ENCODE data around the gene TSHZ3.

Gene TSHZ3

GRCh38 chr19:31339411-31339810 is 9.8 kb downstream of the TSHZ3 start:
- Histone ChIP-seq H3K4me2 (ENCODE audit: low read length) (no peak overlapping the region), H3K9me3 (ENCODE audit: insufficient read depth, low read length) (no peaks in the 10 kb centered on the region), H2AFZ (ENCODE audit: low read depth, low read length) (no peak overlapping the region), H3K79me2 (ENCODE audit: low read length) (no peaks in the 10 kb centered on the region), H3K4me3 (ENCODE audit: low read length) (no peak overlapping the region), H3K4me1 (ENCODE audit: low read length) (no peaks in the 10 kb centered on the region), H3K27ac (ENCODE audit: low read length) (no peak overlapping the region), H3K36me3 (replicated peaks; ENCODE audit: low read depth, low read length) (no peaks in the 10 kb centered on the region), H3K27me3 (ENCODE audit: low read depth, low read length) (no peaks in the 10 kb centered on the region), H4K20me1 (ENCODE audit: insufficient read depth, low read length) (no peaks in the 10 kb centered on the region), H3K9ac (ENCODE audit: low read length) (no peak overlapping the region)
- no peak for TF ChIP-seq EZH2phosphoT487 (IDR thresholded peaks at IDR 0.05; ENCODE audit: low read depth)
- TF ChIP-seq CTCF (IDR thresholded peaks at IDR 0.05; ENCODE audit: low read depth, low read length), result no peak

- Histone ChIP-seq H3K9ac (ENCODE audit: low read length) (no peak overlapping the region), H3K4me1 (ENCODE audit: low read length) (no peaks in the 10 kb centered on the region), H3K27ac (ENCODE audit: low read length) (no peak overlapping the region), H3K4me3 (ENCODE audit: low read length) (no peak overlapping the region), H3K36me3 (replicated peaks; ENCODE audit: low read depth, low read length) (no peaks in the 10 kb centered on the region), H3K4me2 (ENCODE audit: low read length) (no peak overlapping the region), H3K27me3 (ENCODE audit: low read depth, low read length) (no peaks in the 10 kb centered on the region), H3K79me2 (ENCODE audit: low read length) (no peaks in the 10 kb centered on the region), H4K20me1 (ENCODE audit: insufficient read depth, low read length) (no peaks in the 10 kb centered on the region), H3K9me3 (ENCODE audit: insufficient read depth, low read length) (no peaks in the 10 kb centered on the region), H2AFZ (ENCODE audit: low read depth, low read length) (no peak overlapping the region)
- TF ChIP-seq CTCF (IDR thresholded peaks at IDR 0.05; ENCODE audit: low read depth, low read length) (no peak), EZH2phosphoT487 (IDR thresholded peaks at IDR 0.05; ENCODE audit: low read depth) (no peak)
Observed at GRCh38 chr19:31338069-31338776, 11.0 kb downstream of the TSHZ3 start.

GRCh38 chr19:31337008-31337914 is 12.0 kb downstream of the TSHZ3 start:
- H3K4me3 ChIP-seq (ENCODE audit: low read length), result no peak overlapping the region
- H3K4me2 ChIP-seq (ENCODE audit: low read length), result no peak overlapping the region
- no peaks in the 10 kb centered on the region for H4K20me1 ChIP-seq (ENCODE audit: insufficient read depth, low read length)
- H2AFZ ChIP-seq (ENCODE audit: low read depth, low read length), result no peak overlapping the region
- H3K4me1 ChIP-seq (ENCODE audit: low read length), result no peaks in the 10 kb centered on the region
- no peak overlapping the region for H3K9ac ChIP-seq (ENCODE audit: low read length)
- H3K79me2 ChIP-seq (ENCODE audit: low read length), result no peaks in the 10 kb centered on the region
- H3K27me3 ChIP-seq (ENCODE audit: low read depth, low read length), result no peaks in the 10 kb centered on the region
- H3K27ac ChIP-seq (ENCODE audit: low read length), result no peak overlapping the region
- TF ChIP-seq CTCF (IDR thresholded peaks at IDR 0.05; ENCODE audit: low read depth, low read length) (no peak), EZH2phosphoT487 (IDR thresholded peaks at IDR 0.05; ENCODE audit: low read depth) (no peak)
- no peaks in the 10 kb centered on the region for H3K36me3 ChIP-seq (replicated peaks; ENCODE audit: low read depth, low read length)
- H3K9me3 ChIP-seq (ENCODE audit: insufficient read depth, low read length), result no peaks in the 10 kb centered on the region

GRCh38 chr19:31335716-31336115 is 13.5 kb downstream of the TSHZ3 start:
- Histone ChIP-seq H3K9ac (ENCODE audit: low read length) (no peak overlapping the region), H3K4me2 (ENCODE audit: low read length) (no peak overlapping the region), H3K4me3 (ENCODE audit: low read length) (no peak overlapping the region), H3K4me1 (ENCODE audit: low read length) (no peaks in the 10 kb centered on the region), H3K9me3 (ENCODE audit: insufficient read depth, low read length) (no peaks in the 10 kb centered on the region), H3K27me3 (ENCODE audit: low read depth, low read length) (no peaks in the 10 kb centered on the region), H3K36me3 (replicated peaks; ENCODE audit: low read depth, low read length) (no peaks in the 10 kb centered on the region), H4K20me1 (ENCODE audit: insufficient read depth, low read length) (no peaks in the 10 kb centered on the region), H3K27ac (ENCODE audit: low read length) (no peak overlapping the region), H3K79me2 (ENCODE audit: low read length) (no peaks in the 10 kb centered on the region), H2AFZ (ENCODE audit: low read depth, low read length) (no peak overlapping the region)
- TF ChIP-seq CTCF (IDR thresholded peaks at IDR 0.05; ENCODE audit: low read depth, low read length) (no peak), EZH2phosphoT487 (IDR thresholded peaks at IDR 0.05; ENCODE audit: low read depth) (no peak)

Data from OCI-LY3 (cell line).